HCT116 (cell line): ENCODE results near the gene MOB3A. TPM values are rescaled to one million over a fixed set of nuclear protein-coding genes. Genes with fewer than 3 reads are reported as not detected.

Experiments used
- ATAC-seq: fragments of 200-7000 bp; cut with Tn5 transposase; 2 replicates; pipeline ENCODE4 v1.9.1; 2020; ENCODE audit warnings: mild to moderate bottlenecking, moderate library complexity
- BruUV-seq: library from RNA; stranded (reverse); fragments of 400-500 nt; replicated peaks from 2 replicates; lab custom pipeline; 2021; lab: Mats Ljungman, UMichigan
- CTCF ChIA-PET: fragments of 300-600 bp; sonication (Branson Sonifier 250); formaldehyde crosslinking; loops from one replicate; lab custom pipeline; 2021; ENCODE audit warnings: antibody characterized with exemption; lab: Charles Lee
- POLR2A ChIA-PET: fragments of 300-600, 350-600 bp; sonication (Branson Sonifier 250); formaldehyde crosslinking; loops from one replicate; lab custom pipeline; 2021; ENCODE audit warnings: antibody characterized with exemption; lab: Charles Lee
- RAD21 ChIA-PET, 2 experiments: fragments of 300-600 bp; sonication (Branson Sonifier 250); formaldehyde crosslinking; loops; one replicate each; lab custom pipeline; 2023; ENCODE audit warnings: low total read pairs in 2 of 2; ENCODE audit not compliant: uncharacterized antibody in 2 of 2, unreplicated experiment in 2 of 2, low non-redundant PET in 1 of 2; lab: Charles Lee
- DNase-seq: peaks from one replicate; pipeline ENCODE4 v3.0.0-alpha.2; 2010; ENCODE audit warnings: low read depth, low spot score
- H2AFZ ChIP-seq: fragments of 200-600 bp; shearing (Covaris generic), sonication (generic); 2 replicates; pipeline ENCODE4 v1.6.1; 2017; ENCODE audit warnings: low read depth, mixed run types, mixed read lengths, antibody characterized with exemption, low read length; ENCODE audit not compliant: poor library complexity, severe bottlenecking
- H3K27ac ChIP-seq: 2 replicates; pipeline ENCODE4 v1.5.1; 2012; ENCODE audit warnings: low read depth, low read length
- H3K27me3 ChIP-seq: fragments of 200-600 bp; sonication (generic); 2 replicates; pipeline ENCODE4 v1.6.1; 2016; ENCODE audit warnings: mixed run types, low read length, mixed read lengths; ENCODE audit not compliant: insufficient read depth
- H3K36me3 ChIP-seq, 2 experiments: fragments of 200-500 bp in 1 of 2; fragments of 200-600 bp in 1 of 2; sonication (Bioruptor generic) in 1 of 2; sonication (generic) in 1 of 2; 2 replicates each; pipeline versions ENCODE4 v1.5.1 to v1.6.1; 2014 to 2016; ENCODE audit warnings: low read length in 2 of 2, inconsistent platforms in 1 of 2, mixed read lengths in 1 of 2, mixed run types in 1 of 2; ENCODE audit not compliant: insufficient read depth in 2 of 2, control insufficient read depth in 1 of 2
- H3K4me1 ChIP-seq, 2 experiments: fragments of 200-600 bp in 1 of 2; sonication (generic) in 1 of 2; 2 replicates each; pipeline versions ENCODE4 v1.5.1 to v1.6.1; 2012 to 2017; ENCODE audit warnings: low read length in 2 of 2, inconsistent platforms in 1 of 2, mild to moderate bottlenecking in 1 of 2, mixed read lengths in 1 of 2, mixed run types in 1 of 2, moderate library complexity in 1 of 2; ENCODE audit not compliant: insufficient read depth in 2 of 2, control insufficient read depth in 1 of 2
- H3K4me2 ChIP-seq: fragments of 200-600 bp; sonication (generic); 2 replicates; pipeline ENCODE4 v1.6.1; 2017; ENCODE audit warnings: mixed run types, low read length, mixed read lengths
- H3K4me3 ChIP-seq, 2 experiments: fragments of 200-600 bp in 1 of 2; sonication (generic) in 1 of 2; replicated peaks in 1 of 2; 2 replicates each; pipeline ENCODE4 v1.5.1; 2011 to 2016; ENCODE audit warnings: low read length in 2 of 2, control low read depth in 1 of 2, low read depth in 1 of 2, mild to moderate bottlenecking in 1 of 2, mixed read lengths in 1 of 2, mixed run types in 1 of 2
- H3K79me2 ChIP-seq: fragments of 200-600 bp; sonication (generic); 2 replicates; pipeline ENCODE4 v1.6.1; 2017; ENCODE audit warnings: mild to moderate bottlenecking, mixed run types, low read length, moderate library complexity, mixed read lengths; ENCODE audit not compliant: insufficient read depth
- H3K9ac ChIP-seq: fragments of 200-600 bp; sonication (generic); 2 replicates; pipeline ENCODE4 v1.6.1; 2016; ENCODE audit warnings: low read length, mixed read lengths
- H3K9me2 ChIP-seq: fragments of 200-600 bp; sonication (generic), shearing (Covaris generic); 2 replicates; pipeline ENCODE4 v1.6.1; 2017; ENCODE audit warnings: mixed run types, mild to moderate bottlenecking, moderate library complexity; ENCODE audit not compliant: insufficient read depth
- H3K9me3 ChIP-seq, 2 experiments: fragments of 200-500 bp in 1 of 2; fragments of 200-600 bp in 1 of 2; sonication (Bioruptor generic) in 1 of 2; sonication (generic) in 1 of 2; 2 replicates each; pipeline ENCODE4 v1.6.1; 2014 to 2017; ENCODE audit warnings: low read length in 2 of 2, mixed read lengths in 2 of 2, inconsistent platforms in 1 of 2, low read depth in 1 of 2, mild to moderate bottlenecking in 1 of 2, mixed run types in 1 of 2, moderate library complexity in 1 of 2; ENCODE audit not compliant: control insufficient read depth in 1 of 2, insufficient read depth in 1 of 2
- H4K20me1 ChIP-seq: fragments of 200-600 bp; sonication (generic), shearing (Covaris generic); 2 replicates; pipeline ENCODE4 v1.6.1; 2017; ENCODE audit warnings: mixed run types, mild to moderate bottlenecking, moderate library complexity; ENCODE audit not compliant: insufficient read depth
- CEBPB ChIP-seq: IDR thresholded peaks from 2 replicates; pipeline ENCODE4 v1.6.1; 2012; ENCODE audit warnings: low read depth
- ELF1 ChIP-seq: IDR thresholded peaks from 2 replicates; pipeline ENCODE4 v1.6.1; 2012; ENCODE audit warnings: low read depth, borderline replicate concordance
- JUND ChIP-seq: IDR thresholded peaks from 2 replicates; pipeline ENCODE4 v1.6.1; 2012
- POLR2AphosphoS5 ChIP-seq: IDR thresholded peaks from 2 replicates; pipeline ENCODE4 v1.6.1; 2011; ENCODE audit warnings: mild to moderate bottlenecking, low read depth, low read length, moderate library complexity
- SIN3A ChIP-seq: IDR thresholded peaks from 2 replicates; pipeline ENCODE4 v1.6.1; 2012; ENCODE audit warnings: low read depth
- ZFX ChIP-seq: fragments of 450-650 bp; IDR thresholded peaks from 2 replicates; pipeline ENCODE4 v1.6.1; 2017
- ZNF274 ChIP-seq: fragments of 200-500 bp; sonication (Bioruptor generic); IDR thresholded peaks from 2 replicates; pipeline ENCODE4 v1.6.1; 2014; ENCODE audit warnings: mild to moderate bottlenecking, low read depth, low read length, inconsistent platforms
- intact Hi-C: fragments of 100-400 bp; cut with micrococcal nuclease; formaldehyde crosslinking; loops from 2 replicates; pipeline ENCODE4 v1.10.0; 2022
- total RNA-seq: library from RNA; stranded (reverse); gene quantifications from one replicate; pipeline ENCODE4 v1.2.1, GENCODE V29; 2021; ENCODE audit not compliant: unreplicated experiment
- TF ChIP-seq, protein P1 (sequence below): IDR thresholded peaks from 2 replicates; pipeline ENCODE4 v1.6.1; 2012
- TF ChIP-seq, protein P2 (sequence below): IDR thresholded peaks from 2 replicates; pipeline ENCODE4 v1.6.1; 2012; ENCODE audit warnings: low read depth
- TF ChIP-seq, protein P3 (sequence below): IDR thresholded peaks from 2 replicates; pipeline ENCODE4 v1.6.1; 2011; ENCODE audit warnings: mild to moderate bottlenecking, low read length, moderate library complexity; ENCODE audit not compliant: insufficient replicate concordance; ENCODE audit errors: extremely low read depth

The MOB3A gene
- total RNA-seq, 1 experiment from 2014 or later: 32.1 TPM

DNA sequence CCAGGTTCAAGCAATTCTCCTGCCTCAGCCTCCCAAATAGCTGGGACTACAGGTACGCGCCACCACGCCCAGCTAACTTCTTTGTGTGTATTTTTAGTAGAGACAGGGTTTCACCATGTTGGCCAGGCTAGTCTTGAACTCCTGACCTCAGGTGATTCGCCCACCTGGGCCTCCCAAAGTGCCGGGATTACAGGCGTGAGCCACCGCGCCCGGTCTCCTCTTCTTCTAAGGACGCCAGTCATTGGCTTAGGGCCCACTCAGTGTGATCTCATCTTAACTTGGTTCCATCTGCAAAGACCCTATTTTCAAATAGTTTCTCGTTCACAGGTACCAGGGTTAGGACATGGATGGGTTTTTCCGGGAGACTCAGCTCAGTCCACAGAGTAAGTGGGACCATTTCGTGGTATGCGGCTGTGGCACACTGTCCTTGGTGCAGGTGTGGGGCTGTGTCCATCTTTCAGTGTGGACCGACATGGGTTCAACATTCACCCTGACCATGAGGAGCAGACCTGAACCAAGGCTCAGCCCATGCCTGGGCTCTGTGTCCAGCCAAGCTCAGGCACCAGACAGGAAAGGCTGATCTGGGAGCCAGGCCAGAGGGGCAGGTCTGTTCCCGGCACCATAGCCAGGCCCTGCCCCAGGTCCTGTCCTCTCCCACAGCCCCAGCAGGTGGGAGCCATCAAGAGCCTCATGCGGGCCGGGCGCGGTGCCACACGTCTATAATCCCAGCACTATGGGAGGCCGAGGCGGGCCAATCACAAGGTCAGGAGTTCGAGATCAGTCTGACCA lies 42.3 kb downstream of the MOB3A start:
- Histone ChIP-seq H3K79me2 (peaks cover 20% of the 10 kb centered on the region), H3K4me2 (peak overlapping the region; percentile 81), H2AFZ (peak overlapping the region; percentile 61), H3K9me3 (no peaks in the 10 kb centered on the region), H3K9me2 (no peaks in the 10 kb centered on the region), H4K20me1 (no peaks in the 10 kb centered on the region), H3K36me3 (no peaks in the 10 kb centered on the region), H3K9ac (peak overlapping the region; percentile 50), H3K4me3 (no peak overlapping the region; a peak in 1 of 4 replicates), H3K27ac (peak overlapping the region; percentile 84), H3K4me1 (peaks cover 71 to 89% of the 10 kb centered on the region in 2 experiments), H3K27me3 (no peaks in the 10 kb centered on the region)
- DNase-seq (no peak), ATAC-seq (peak; percentile 23)
- CTCF ChIA-PET: interaction anchor here (1.5 to 3.0 kb wide), 2 partner anchors 16 to 24 kb away, joined by 3 to 8 read pairs; no protein-coding TSS in a partner anchor
- BruUV-seq: no TSS peak
- TF ChIP-seq POLR2AphosphoS5 (peak; percentile 15; the same call in 1 of the 2 replicates), CEBPB (no peak)
- intact Hi-C loops: no loop called here
- RAD21 ChIA-PET: no interaction called here
- POLR2A ChIA-PET: interaction anchor here (1.2 to 4.2 kb wide), 5 partner anchors 9 to 26 kb away, joined by 3 to 39 read pairs (median 6); no protein-coding TSS in a partner anchor

DNA sequence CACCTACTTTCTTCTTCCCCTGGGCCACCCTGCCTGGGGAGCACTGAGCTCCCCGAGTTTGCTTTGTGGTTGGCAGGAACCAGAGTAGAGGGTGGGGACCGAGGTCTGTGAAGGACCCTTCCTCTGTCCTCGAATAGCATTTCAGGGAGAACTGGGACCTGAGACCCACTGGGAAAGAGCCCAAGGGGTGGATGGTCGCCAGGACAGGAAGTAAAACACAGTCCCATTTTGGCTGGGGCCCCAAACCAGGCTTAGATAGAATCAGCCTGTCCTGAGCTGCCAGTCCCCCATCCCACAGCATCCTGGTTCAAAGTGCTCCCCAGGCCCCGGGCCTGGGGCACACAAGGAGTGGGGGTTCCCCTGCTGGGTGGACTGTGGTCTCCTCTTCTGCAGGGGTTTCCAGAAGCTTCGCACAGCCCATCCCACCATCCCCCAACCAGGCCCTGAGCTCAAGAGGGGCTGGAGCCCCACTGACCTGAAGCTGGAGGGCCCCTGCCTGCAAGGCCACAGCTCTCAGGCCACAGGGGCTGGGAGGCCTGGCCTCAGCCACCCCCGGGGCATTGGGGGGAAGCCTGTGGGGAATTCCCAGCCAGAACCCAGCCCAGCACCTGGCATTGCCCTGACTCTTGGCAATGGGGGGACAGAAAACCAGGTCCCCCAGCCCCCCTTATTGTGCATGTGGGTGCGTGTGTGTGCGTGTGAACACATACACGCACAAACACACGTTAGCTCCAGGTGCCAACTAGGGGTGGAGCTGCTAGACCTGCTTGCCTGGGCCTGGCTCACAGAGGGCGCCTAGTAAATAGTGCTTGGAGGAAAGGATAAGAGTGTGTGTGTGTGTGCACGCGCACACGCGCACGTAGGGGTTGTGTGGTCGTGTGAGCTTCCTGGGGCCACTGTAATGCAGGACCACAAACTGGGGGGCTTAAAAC lies 44.1 kb downstream of the MOB3A start:
- no peak for ATAC-seq
- Histone ChIP-seq H4K20me1 (peaks cover 5% of the 10 kb centered on the region; the same call in 1 of the 2 replicates), H3K4me1 (peaks cover 71 to 89% of the 10 kb centered on the region in 2 experiments), H3K9me3 (no peaks in the 10 kb centered on the region), H3K27me3 (no peaks in the 10 kb centered on the region), H3K9me2 (no peaks in the 10 kb centered on the region), H3K36me3 (no peaks in the 10 kb centered on the region), H2AFZ (no peak overlapping the region), H3K27ac (peak overlapping the region; percentile 85), H3K4me2 (peak overlapping the region; percentile 79), H3K4me3 (peak overlapping the region; percentile 35 to 92), H3K79me2 (peaks cover 37% of the 10 kb centered on the region), H3K9ac (peak overlapping the region; percentile 57)
- ChIA-PET RAD21 (no interaction called here), POLR2A (interaction anchor here (0.6 to 4.3 kb wide), 8 partner anchors 8 to 466 kb away, joined by 3 to 39 read pairs (median 10); no protein-coding TSS in a partner anchor), CTCF (interaction anchor here (0.9 to 3.0 kb wide), 2 partner anchors 18 to 32 kb away, joined by 3 to 8 read pairs; no protein-coding TSS in a partner anchor)
- no peak for DNase-seq
- intact Hi-C loops: no loop called here
- BruUV-seq: no TSS peak
- TF ChIP-seq, protein P1, sequence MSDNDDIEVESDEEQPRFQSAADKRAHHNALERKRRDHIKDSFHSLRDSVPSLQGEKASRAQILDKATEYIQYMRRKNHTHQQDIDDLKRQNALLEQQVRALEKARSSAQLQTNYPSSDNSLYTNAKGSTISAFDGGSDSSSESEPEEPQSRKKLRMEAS: no peak
- TF ChIP-seq POLR2AphosphoS5 (no peak), ZNF274 (no peak), ELF1 (no peak), JUND (no peak), ZFX (no peak), SIN3A (no peak)
- TF ChIP-seq, protein P2, sequence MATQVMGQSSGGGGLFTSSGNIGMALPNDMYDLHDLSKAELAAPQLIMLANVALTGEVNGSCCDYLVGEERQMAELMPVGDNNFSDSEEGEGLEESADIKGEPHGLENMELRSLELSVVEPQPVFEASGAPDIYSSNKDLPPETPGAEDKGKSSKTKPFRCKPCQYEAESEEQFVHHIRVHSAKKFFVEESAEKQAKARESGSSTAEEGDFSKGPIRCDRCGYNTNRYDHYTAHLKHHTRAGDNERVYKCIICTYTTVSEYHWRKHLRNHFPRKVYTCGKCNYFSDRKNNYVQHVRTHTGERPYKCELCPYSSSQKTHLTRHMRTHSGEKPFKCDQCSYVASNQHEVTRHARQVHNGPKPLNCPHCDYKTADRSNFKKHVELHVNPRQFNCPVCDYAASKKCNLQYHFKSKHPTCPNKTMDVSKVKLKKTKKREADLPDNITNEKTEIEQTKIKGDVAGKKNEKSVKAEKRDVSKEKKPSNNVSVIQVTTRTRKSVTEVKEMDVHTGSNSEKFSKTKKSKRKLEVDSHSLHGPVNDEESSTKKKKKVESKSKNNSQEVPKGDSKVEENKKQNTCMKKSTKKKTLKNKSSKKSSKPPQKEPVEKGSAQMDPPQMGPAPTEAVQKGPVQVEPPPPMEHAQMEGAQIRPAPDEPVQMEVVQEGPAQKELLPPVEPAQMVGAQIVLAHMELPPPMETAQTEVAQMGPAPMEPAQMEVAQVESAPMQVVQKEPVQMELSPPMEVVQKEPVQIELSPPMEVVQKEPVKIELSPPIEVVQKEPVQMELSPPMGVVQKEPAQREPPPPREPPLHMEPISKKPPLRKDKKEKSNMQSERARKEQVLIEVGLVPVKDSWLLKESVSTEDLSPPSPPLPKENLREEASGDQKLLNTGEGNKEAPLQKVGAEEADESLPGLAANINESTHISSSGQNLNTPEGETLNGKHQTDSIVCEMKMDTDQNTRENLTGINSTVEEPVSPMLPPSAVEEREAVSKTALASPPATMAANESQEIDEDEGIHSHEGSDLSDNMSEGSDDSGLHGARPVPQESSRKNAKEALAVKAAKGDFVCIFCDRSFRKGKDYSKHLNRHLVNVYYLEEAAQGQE: no peak
- TF ChIP-seq, protein P3, sequence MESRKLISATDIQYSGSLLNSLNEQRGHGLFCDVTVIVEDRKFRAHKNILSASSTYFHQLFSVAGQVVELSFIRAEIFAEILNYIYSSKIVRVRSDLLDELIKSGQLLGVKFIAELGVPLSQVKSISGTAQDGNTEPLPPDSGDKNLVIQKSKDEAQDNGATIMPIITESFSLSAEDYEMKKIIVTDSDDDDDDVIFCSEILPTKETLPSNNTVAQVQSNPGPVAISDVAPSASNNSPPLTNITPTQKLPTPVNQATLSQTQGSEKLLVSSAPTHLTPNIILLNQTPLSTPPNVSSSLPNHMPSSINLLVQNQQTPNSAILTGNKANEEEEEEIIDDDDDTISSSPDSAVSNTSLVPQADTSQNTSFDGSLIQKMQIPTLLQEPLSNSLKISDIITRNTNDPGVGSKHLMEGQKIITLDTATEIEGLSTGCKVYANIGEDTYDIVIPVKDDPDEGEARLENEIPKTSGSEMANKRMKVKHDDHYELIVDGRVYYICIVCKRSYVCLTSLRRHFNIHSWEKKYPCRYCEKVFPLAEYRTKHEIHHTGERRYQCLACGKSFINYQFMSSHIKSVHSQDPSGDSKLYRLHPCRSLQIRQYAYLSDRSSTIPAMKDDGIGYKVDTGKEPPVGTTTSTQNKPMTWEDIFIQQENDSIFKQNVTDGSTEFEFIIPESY: no peak
